ENCODE results near the gene SCO2.
"Not testable (repeated sequence)": the region's sequence is repeated elsewhere in the genome, so short reads cannot be mapped to it uniquely, and the experiment has no call there.

Gene SCO2

GRCh38 chr22:50520826-50521453 is 4.5 kb downstream of the SCO2 start:
- no peak for TF ChIP-seq CTCF (IDR thresholded peaks at IDR 0.05; ENCODE audit: low read depth, low read length)
- no peak for DNase-seq (ENCODE audit: extremely low read depth, low read depth)

- DNase-seq (ENCODE audit: extremely low read depth, low read depth), result not testable (repeated sequence)
Measured at GRCh38 chr22:50520184-50520583, 5.2 kb downstream of the SCO2 start.

GRCh38 chr22:50519151-50519550 is 6.2 kb downstream of the SCO2 start:
- DNase-seq (ENCODE audit: extremely low read depth, low read depth), result no peak
- TF ChIP-seq CTCF (IDR thresholded peaks at IDR 0.05; ENCODE audit: low read depth, low read length), result no peak

GRCh38 chr22:50518606-50519005 is 6.8 kb downstream of the SCO2 start:
- TF ChIP-seq CTCF (IDR thresholded peaks at IDR 0.05; ENCODE audit: low read depth, low read length), result no peak
- DNase-seq (ENCODE audit: extremely low read depth, low read depth), result no peak

GRCh38 chr22:50517495-50518260 is 7.7 kb downstream of the SCO2 start:
- TF ChIP-seq CTCF (IDR thresholded peaks at IDR 0.05; ENCODE audit: low read depth, low read length), result no peak
- DNase-seq (ENCODE audit: extremely low read depth, low read depth), result no peak

- TF ChIP-seq CTCF (IDR thresholded peaks at IDR 0.05; ENCODE audit: low read depth, low read length), result no peak
- no peak for DNase-seq (ENCODE audit: extremely low read depth, low read depth)
Measured at GRCh38 chr22:50516891-50517290, 8.5 kb downstream of the SCO2 start.

GRCh38 chr22:50516068-50516467 is 9.3 kb downstream of the SCO2 start:
- no peak for DNase-seq (ENCODE audit: extremely low read depth, low read depth)

More at GRCh38 chr22:50516068-50516467, 9.3 kb downstream of the SCO2 start:
- TF ChIP-seq CTCF (IDR thresholded peaks at IDR 0.05; ENCODE audit: low read depth, low read length), result no peak

Data from AG09319 (cell line).